RWPE1 (cell line): Measurements from ENCODE around the gene WASF2.

ENCODE experiments used
- CTCF ChIA-PET: fragments of 350-600 bp; sonication (Branson Sonifier 250); formaldehyde crosslinking; extraction: SDS; loops from one replicate; lab custom pipeline; 2021; lab: Yijun Ruan, JAX
- POLR2A ChIA-PET: fragments of 400-600 bp; formaldehyde crosslinking; extraction: SDS; loops from one replicate; lab custom pipeline; 2020; ENCODE audit warnings: antibody characterized with exemption; ENCODE audit not compliant: low non-redundant PET; lab: Yijun Ruan, JAX
- DNase-seq: peaks from one replicate; pipeline ENCODE4 v3.0.0; 2012; ENCODE audit warnings: low spot score
- H3K27ac ChIP-seq: fragments of 450-650 bp; 2 replicates; pipeline ENCODE4 v1.5.1; 2017
- CTCF ChIP-seq: fragments of 450-650 bp; conservative IDR thresholded peaks from 2 replicates; pipeline ENCODE4 v1.5.1; 2017; ENCODE audit warnings: low read depth, mild to moderate bottlenecking

WASF2 gene

GRCh38 chr1:27487966-27488884 lies 1.7 kb downstream of the WASF2 start:
- no peak for TF ChIP-seq CTCF
- no peak for DNase-seq
- CTCF ChIA-PET, result interaction anchor here (1.1 kb wide), 1 partner anchor 68 kb away, joined by 4 read pairs; no protein-coding TSS in a partner anchor
- peak overlapping the region; percentile 95; the same call in 1 of the 2 replicates for H3K27ac ChIP-seq
- POLR2A ChIA-PET, result interaction anchor here (0.6 kb wide), 1 partner anchor 20 kb away, joined by 4 read pairs; no protein-coding TSS in a partner anchor

DNA sequence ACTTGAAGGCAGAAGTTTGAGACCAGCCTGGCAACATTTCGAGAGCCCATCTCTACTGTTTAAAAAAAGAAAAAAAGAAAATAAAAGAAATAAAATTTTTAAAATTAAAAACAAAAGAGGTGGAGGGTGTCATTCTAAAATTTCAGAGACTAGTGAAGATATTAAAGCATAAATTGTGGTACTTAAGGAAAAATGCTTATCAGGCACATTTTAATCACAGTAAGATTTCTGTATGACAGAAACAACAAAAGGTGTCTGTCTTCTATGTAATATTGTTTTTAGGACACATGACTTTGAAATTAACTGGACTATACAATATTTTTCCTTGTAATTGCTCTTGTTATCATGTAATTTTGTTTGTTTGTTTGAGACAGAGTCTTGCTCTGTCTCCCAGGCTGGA lies 4.6 kb downstream of the WASF2 start:
- ChIA-PET CTCF (no interaction called here), POLR2A (no interaction called here)
- no peak for TF ChIP-seq CTCF
- H3K27ac ChIP-seq, result peak overlapping the region; percentile 48
- DNase-seq, result no peak

GRCh38 chr1:27483659-27484058 lies 6.3 kb downstream of the WASF2 start:
- no peak for DNase-seq
- peak overlapping the region; percentile 76 for H3K27ac ChIP-seq
- POLR2A ChIA-PET, result no interaction called here
- no peak for TF ChIP-seq CTCF
- CTCF ChIA-PET, result interaction anchor here (0.5 kb wide), 1 partner anchor 14 kb away, joined by 3 read pairs; no protein-coding TSS in a partner anchor

DNA sequence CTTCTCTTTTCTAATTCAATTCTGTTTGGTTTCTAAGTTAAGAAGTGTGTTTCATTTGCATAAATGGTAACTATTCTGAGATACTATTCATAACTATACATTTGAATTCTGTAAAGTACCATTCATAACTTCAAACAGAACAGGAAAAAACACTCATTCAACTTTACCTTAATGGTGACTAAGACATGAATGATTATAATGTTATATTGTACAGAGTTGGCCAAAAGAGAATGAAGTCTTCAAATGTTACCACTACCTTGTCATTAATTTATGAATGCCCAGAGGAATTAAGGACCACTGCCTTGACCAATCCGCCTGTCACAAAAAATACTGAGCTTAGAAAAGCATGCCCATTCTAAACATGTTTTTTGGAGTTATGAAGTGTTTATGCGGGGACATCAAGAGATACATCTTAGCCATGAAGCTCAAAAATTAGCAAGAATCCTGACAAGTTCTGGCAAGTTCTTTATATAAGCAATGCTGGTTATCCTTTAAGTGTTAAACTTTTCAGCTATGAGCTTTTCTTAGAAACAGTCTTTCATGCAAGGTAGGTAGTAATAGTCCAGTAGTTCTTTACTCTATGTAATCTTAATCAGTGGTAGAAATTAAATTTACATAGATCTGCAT lies 7.9 kb downstream of the WASF2 start:
- no peak for TF ChIP-seq CTCF

DNA sequence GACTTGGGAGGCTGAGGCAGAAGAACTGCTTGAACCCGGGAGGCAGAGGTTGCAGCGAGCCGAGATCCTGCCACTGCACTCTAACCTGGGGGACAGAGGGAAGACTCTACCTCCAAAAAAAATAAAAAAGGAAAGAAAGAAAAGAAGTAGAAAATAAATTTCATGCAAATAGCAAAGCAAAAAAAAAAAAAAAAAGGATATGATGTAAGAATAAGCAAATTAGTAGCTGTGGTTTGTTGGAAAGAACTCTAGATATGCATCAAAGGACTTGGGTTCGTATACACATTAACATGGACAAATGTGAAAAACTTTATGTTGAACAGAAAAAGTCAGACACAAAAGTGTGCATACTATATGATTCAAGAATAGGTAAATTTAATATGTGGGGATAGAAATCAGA lies 11.9 kb downstream of the WASF2 start:
- no peak for DNase-seq
- ChIA-PET POLR2A (no interaction called here), CTCF (no interaction called here)
- TF ChIP-seq CTCF, result no peak
- peak overlapping the region; percentile 58 for H3K27ac ChIP-seq

More for the DNA sequence above, 7.9 kb downstream of the WASF2 start:
- DNase-seq, result no peak
- ChIA-PET POLR2A (no interaction called here), CTCF (interaction anchor here (0.6 to 1.1 kb wide), 3 partner anchors 55 to 122 kb away, joined by 3 read pairs; partner anchors contain the start of gene AHDC1)
- H3K27ac ChIP-seq, result no peak overlapping the region

GRCh38 chr1:27476237-27476636 lies 13.7 kb downstream of the WASF2 start:
- ChIA-PET POLR2A (no interaction called here), CTCF (no interaction called here)
- TF ChIP-seq CTCF, result no peak
- no peak for DNase-seq
- H3K27ac ChIP-seq, result no peak overlapping the region
